ENCODE results near the gene SOAT1.

GRCh38 chr1:179264507-179264906 lies 29.1 kb upstream of the SOAT1 start:
- no peak for TF ChIP-seq CTCF (IDR thresholded peaks at IDR 0.05; ENCODE audit: control extremely low read depth in 1 of 3, insufficient read depth in 1 of 3, low read depth in 1 of 3, low read length in 3 of 3)
- no peak for TF ChIP-seq POLR2AphosphoS5 (IDR thresholded peaks at IDR 0.05; ENCODE audit: low read depth, low read length)
- TF ChIP-seq, protein P1, sequence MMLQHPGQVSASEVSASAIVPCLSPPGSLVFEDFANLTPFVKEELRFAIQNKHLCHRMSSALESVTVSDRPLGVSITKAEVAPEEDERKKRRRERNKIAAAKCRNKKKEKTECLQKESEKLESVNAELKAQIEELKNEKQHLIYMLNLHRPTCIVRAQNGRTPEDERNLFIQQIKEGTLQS (IDR thresholded peaks at IDR 0.05; ENCODE audit: insufficient read depth, low read depth, low read length), result no peak
